Activated T-cell treated with anti-CD3 and anti-CD28 coated beads for 1 hour (primary cell): Measurements from ENCODE around the gene HCK.

Experiments used
- DNase-seq: peaks from one replicate; pipeline ENCODE4 v3.0.0-alpha.2; 2020; ENCODE audit warnings: low read depth

The HCK gene

GRCh38 chr20:32130352-32130751 lies 78.3 kb downstream of the HCK start:
- no peak for DNase-seq

GRCh38 chr20:32130965-32131364 lies 78.9 kb downstream of the HCK start:
- DNase-seq, result no peak

GRCh38 chr20:32132911-32133549 lies 81.0 kb downstream of the HCK start:
- no peak for DNase-seq

- DNase-seq, result no peak
These were observed 82.0 kb downstream of the HCK start for GRCh38 chr20:32134026-32134425.

- DNase-seq, result no peak
These were observed 84.0 kb downstream of the HCK start for GRCh38 chr20:32135983-32136515.

- no peak for DNase-seq
These were observed 86.9 kb downstream of the HCK start for GRCh38 chr20:32138921-32139320.

- no peak for DNase-seq
These were observed 87.9 kb downstream of the HCK start for GRCh38 chr20:32139947-32140346.

- DNase-seq, result no peak
These were observed 88.6 kb downstream of the HCK start for GRCh38 chr20:32140603-32141002.

- DNase-seq, result no peak
These were observed 89.5 kb downstream of the HCK start for GRCh38 chr20:32141465-32141980.

- DNase-seq, result no peak
These were observed 90.0 kb downstream of the HCK start for GRCh38 chr20:32142088-32142487.

GRCh38 chr20:32142991-32143390 lies 90.9 kb downstream of the HCK start:
- no peak for DNase-seq

- no peak for DNase-seq
These were observed 93.0 kb downstream of the HCK start for GRCh38 chr20:32144898-32145662.

- DNase-seq, result no peak
These were observed 97.6 kb downstream of the HCK start for GRCh38 chr20:32149566-32150170.

- DNase-seq, result no peak
These were observed 98.3 kb downstream of the HCK start for GRCh38 chr20:32150291-32150848.
